ENCODE data around the gene ABCG5. TPM values are rescaled to one million over a fixed set of nuclear protein-coding genes. Genes with fewer than 3 reads are reported as not detected.

Gene ABCG5
- total and polyA plus RNA-seq, 8 donors, result 0.18 to 0.52 (median 0.43) TPM; not detected in 2

DNA sequence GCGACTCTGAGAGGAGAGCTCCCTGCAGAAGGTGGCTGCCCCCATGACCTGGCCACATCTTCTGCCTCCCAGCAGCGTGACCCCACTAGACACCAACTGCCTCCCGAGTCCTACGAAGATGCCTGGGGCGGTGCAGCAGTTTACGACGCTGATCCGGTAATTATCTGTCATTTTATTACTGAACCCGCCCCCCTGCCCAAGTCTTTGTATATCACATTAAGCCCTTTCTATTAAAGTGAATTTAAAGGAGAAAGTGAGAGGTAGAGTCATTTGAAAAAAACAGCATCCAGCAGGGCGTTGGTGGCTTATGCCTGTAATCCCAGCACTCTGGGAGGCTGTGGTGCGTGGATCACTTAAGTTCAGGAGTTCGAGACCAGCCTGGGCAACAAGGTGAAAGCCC lies 33.5 kb upstream of the ABCG5 start:
- no peak for ATAC-seq
- intact Hi-C loops (cut with DNase I), result no loop called here

GRCh38 chr2:43855292-43855691 lies 16.7 kb upstream of the ABCG5 start:
- DNase-seq, result no peak
- H3K9me3 ChIP-seq, result no peaks in the 10 kb centered on the region
- peaks cover 20 to 43% of the 10 kb centered on the region in 2 donors for H3K27me3 ChIP-seq
- ATAC-seq, result no peak
- H3K27ac ChIP-seq, result no peak overlapping the region
- intact Hi-C loops (cut with DNase I), result no loop called here
- TF ChIP-seq, protein P1, sequence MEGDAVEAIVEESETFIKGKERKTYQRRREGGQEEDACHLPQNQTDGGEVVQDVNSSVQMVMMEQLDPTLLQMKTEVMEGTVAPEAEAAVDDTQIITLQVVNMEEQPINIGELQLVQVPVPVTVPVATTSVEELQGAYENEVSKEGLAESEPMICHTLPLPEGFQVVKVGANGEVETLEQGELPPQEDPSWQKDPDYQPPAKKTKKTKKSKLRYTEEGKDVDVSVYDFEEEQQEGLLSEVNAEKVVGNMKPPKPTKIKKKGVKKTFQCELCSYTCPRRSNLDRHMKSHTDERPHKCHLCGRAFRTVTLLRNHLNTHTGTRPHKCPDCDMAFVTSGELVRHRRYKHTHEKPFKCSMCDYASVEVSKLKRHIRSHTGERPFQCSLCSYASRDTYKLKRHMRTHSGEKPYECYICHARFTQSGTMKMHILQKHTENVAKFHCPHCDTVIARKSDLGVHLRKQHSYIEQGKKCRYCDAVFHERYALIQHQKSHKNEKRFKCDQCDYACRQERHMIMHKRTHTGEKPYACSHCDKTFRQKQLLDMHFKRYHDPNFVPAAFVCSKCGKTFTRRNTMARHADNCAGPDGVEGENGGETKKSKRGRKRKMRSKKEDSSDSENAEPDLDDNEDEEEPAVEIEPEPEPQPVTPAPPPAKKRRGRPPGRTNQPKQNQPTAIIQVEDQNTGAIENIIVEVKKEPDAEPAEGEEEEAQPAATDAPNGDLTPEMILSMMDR (IDR thresholded peaks at IDR 0.05), result no peak
- H3K4me3 ChIP-seq, result no peak overlapping the region
- no peaks in the 10 kb centered on the region for H3K4me1 ChIP-seq
- H3K36me3 ChIP-seq, result no peaks in the 10 kb centered on the region

More for the DNA sequence above, 33.5 kb upstream of the ABCG5 start:
- Histone ChIP-seq H3K27me3 (peaks cover 0 to 4% of the 10 kb centered on the region in 2 donors), H3K36me3 (no peaks in the 10 kb centered on the region), H3K27ac (no peak overlapping the region), H3K4me3 (no peak overlapping the region), H3K4me1 (no peaks in the 10 kb centered on the region), H3K9me3 (no peaks in the 10 kb centered on the region)
- TF ChIP-seq, protein P1 (IDR thresholded peaks at IDR 0.05), result no peak
- DNase-seq, result no peak

DNA sequence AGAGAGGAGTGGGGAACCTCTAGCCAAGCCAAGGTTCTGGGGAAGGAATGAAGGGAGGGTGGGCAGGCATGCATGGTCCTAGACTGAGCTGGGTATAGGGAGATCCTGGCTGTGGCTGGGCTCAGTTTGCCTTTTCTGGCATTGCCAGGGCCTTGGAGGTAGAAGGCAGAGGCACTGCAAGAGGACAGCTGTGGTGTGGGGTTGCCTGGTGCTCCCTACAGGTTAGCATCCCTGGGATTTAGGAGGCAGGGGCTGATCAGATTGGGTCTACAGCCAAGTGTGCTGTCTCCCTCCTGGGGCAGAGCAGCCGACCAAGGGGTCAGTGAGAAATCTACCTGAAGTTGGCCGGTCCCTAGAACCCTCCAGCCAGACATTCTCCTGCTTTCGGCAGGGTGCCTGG lies 16.0 kb upstream of the ABCG5 start:
- H3K9me3 ChIP-seq, result no peaks in the 10 kb centered on the region
- no peak for ATAC-seq
- DNase-seq, result no peak
- no peaks in the 10 kb centered on the region for H3K36me3 ChIP-seq
- no peak overlapping the region for H3K27ac ChIP-seq
- H3K4me3 ChIP-seq, result no peak overlapping the region
- H3K27me3 ChIP-seq, result peaks cover 16 to 43% of the 10 kb centered on the region in 2 donors
- H3K4me1 ChIP-seq, result no peaks in the 10 kb centered on the region
- TF ChIP-seq, protein P1 (IDR thresholded peaks at IDR 0.05), result no peak
- intact Hi-C loops (cut with DNase I), result no loop called here

GRCh38 chr2:43853141-43854081 lies 14.8 kb upstream of the ABCG5 start:
- ATAC-seq (no peak), DNase-seq (no peak)
- intact Hi-C loops (cut with DNase I), result no loop called here
- no peaks in the 10 kb centered on the region for H3K4me1 ChIP-seq
- H3K36me3 ChIP-seq, result no peaks in the 10 kb centered on the region
- H3K27me3 ChIP-seq, result peaks cover 8 to 43% of the 10 kb centered on the region in 2 donors
- H3K9me3 ChIP-seq, result no peaks in the 10 kb centered on the region
- no peak overlapping the region for H3K27ac ChIP-seq
- TF ChIP-seq, protein P1 (IDR thresholded peaks at IDR 0.05), result no peak
- H3K4me3 ChIP-seq, result no peak overlapping the region

- Histone ChIP-seq H3K4me1 (no peaks in the 10 kb centered on the region), H3K36me3 (no peaks in the 10 kb centered on the region), H3K4me3 (no peak overlapping the region), H3K27ac (no peak overlapping the region), H3K27me3 (peaks cover 8 to 36% of the 10 kb centered on the region in 2 donors), H3K9me3 (no peaks in the 10 kb centered on the region)
- intact Hi-C loops (cut with DNase I), result no loop called here
- no peak for ATAC-seq
- no peak for DNase-seq
- TF ChIP-seq, protein P1 (IDR thresholded peaks at IDR 0.05), result no peak
Observed at GRCh38 chr2:43852196-43852730, 13.6 kb upstream of the ABCG5 start.

Measured in left lung (tissue), 10 donors.